Peyer's patch (tissue), 4 donors: ENCODE data around the gene NFIX. TPM values are rescaled to one million over a fixed set of nuclear protein-coding genes. Genes with fewer than 3 reads are reported as not detected.

Experiments used
- DNase-seq, 3 donors: peaks; one replicate each; pipeline ENCODE4 v3.0.0-alpha.2; 2017 to 2019
- H3K27ac ChIP-seq, 4 donors: fragments of 200-600 bp; sonication (generic); one replicate each; pipeline ENCODE4 v1.5.1; 2016 to 2019
- H3K27me3 ChIP-seq, 2 donors: fragments of 200-600 bp; sonication (generic); one replicate each; pipeline ENCODE4 v1.5.1; 2019
- H3K36me3 ChIP-seq, 3 donors: fragments of 200-600 bp; sonication (generic); one replicate each; pipeline ENCODE4 v1.5.1; 2016 to 2019
- H3K4me1 ChIP-seq, 4 donors: fragments of 200-600 bp; sonication (generic); one replicate each; pipeline ENCODE4 v1.5.1; 2016 to 2019
- H3K4me3 ChIP-seq, 4 donors: fragments of 200-600 bp; sonication (generic); 1 replicate in 3 of 4; 2 replicates in 1 of 4; pipeline ENCODE4 v1.5.1; 2016 to 2019; ENCODE audit warnings: mild to moderate bottlenecking in 1 of 4
- H3K9me3 ChIP-seq, 4 donors: fragments of 200-600 bp; sonication (generic); one replicate each; pipeline ENCODE4 v1.5.1; 2016 to 2019; ENCODE audit warnings: mild to moderate bottlenecking in 1 of 4
- POLR2A ChIP-seq, 2 donors: fragments of 450-650 bp; IDR thresholded peaks; one replicate each; pipeline ENCODE4 v1.5.1; 2017; ENCODE audit warnings: antibody characterized with exemption in 2 of 2, mild to moderate bottlenecking in 2 of 2, moderate library complexity in 2 of 2
- total RNA-seq, 4 donors: library from RNA; depleted of rRNA; stranded (reverse); fragments of >200 nt; gene quantifications; one replicate each; pipeline ENCODE4 v1.1.0, GENCODE V29; 2016
- TF ChIP-seq, protein P1 (sequence below), 6 experiments: fragments of 450-650 bp in 4 of 6; fragments of 200-600 bp in 2 of 6; sonication (generic) in 1 of 6; IDR thresholded peaks; one replicate each; pipeline ENCODE4 v1.5.1; 2017 to 2019; ENCODE audit warnings: antibody characterized with exemption in 6 of 6, mild to moderate bottlenecking in 3 of 6, moderate library complexity in 1 of 6

The NFIX gene
- total RNA-seq, 4 donors from 2014 or later, result 13.5 to 56.9 (median 40.0) TPM

DNA sequence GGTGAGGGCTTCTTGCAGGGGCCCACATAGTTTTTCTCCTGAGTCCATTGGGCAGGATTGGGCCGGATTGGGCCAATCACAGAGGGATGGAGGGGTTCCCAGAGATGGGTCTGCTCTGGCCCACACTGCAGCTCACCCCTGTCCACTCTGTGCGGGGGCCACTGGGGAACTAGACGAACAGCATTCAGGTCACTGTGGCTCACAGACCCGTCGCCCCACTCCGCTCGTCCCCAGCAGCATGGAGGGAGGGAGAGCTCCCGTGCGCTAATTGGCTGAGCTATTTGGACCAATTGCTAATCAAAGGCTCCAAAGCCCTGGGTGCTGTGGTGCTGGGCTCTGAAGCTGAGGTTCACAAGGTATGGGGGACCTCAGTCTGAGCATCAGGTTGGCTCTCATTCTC is 134.1 kb downstream of the NFIX start:
- no peak overlapping the region for H3K27ac ChIP-seq
- no peak for TF ChIP-seq POLR2A (IDR thresholded peaks at IDR 0.05)
- TF ChIP-seq, protein P1, sequence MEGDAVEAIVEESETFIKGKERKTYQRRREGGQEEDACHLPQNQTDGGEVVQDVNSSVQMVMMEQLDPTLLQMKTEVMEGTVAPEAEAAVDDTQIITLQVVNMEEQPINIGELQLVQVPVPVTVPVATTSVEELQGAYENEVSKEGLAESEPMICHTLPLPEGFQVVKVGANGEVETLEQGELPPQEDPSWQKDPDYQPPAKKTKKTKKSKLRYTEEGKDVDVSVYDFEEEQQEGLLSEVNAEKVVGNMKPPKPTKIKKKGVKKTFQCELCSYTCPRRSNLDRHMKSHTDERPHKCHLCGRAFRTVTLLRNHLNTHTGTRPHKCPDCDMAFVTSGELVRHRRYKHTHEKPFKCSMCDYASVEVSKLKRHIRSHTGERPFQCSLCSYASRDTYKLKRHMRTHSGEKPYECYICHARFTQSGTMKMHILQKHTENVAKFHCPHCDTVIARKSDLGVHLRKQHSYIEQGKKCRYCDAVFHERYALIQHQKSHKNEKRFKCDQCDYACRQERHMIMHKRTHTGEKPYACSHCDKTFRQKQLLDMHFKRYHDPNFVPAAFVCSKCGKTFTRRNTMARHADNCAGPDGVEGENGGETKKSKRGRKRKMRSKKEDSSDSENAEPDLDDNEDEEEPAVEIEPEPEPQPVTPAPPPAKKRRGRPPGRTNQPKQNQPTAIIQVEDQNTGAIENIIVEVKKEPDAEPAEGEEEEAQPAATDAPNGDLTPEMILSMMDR (IDR thresholded peaks at IDR 0.05), result no peak
- no peak overlapping the region for H3K4me3 ChIP-seq
- no peaks in the 10 kb centered on the region for H3K4me1 ChIP-seq
- H3K9me3 ChIP-seq, result no peaks in the 10 kb centered on the region
- no peak for DNase-seq
- no peaks in the 10 kb centered on the region for H3K27me3 ChIP-seq
- H3K36me3 ChIP-seq, result peaks cover 0 to 7% (median 0%) of the 10 kb centered on the region in 3 donors

DNA sequence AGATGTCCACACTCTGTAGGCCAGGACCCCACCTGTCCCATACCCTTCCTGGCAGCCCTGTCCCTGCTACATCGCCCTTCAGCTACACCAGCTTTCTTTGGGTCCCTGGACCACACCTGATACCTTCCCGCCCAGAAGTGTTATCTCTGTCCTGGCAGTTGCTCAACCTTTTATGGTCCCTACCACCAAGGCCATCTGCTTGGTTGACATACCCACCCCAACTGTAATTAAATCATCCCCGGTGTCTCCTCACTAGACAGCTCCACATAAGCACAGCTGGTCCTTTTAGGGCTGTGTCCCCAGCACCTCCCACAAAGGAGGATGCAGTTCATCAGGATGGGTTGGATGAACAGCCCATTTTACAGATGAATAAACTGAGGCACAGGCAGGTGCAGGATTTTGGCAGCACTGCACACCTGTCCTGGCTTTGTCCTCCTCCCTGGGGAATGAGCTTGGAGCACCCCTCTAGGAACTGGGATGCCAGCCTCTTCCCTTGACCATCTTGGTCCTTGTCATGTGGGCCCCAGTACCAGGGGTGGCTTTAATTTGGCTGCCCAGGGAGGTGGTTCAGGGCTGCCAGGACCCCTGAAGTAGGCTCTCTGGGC is 135.7 kb downstream of the NFIX start:
- Histone ChIP-seq H3K27me3 (no peaks in the 10 kb centered on the region), H3K9me3 (no peaks in the 10 kb centered on the region), H3K4me3 (no peak overlapping the region), H3K27ac (no peak overlapping the region), H3K36me3 (peaks cover 0 to 18% (median 0%) of the 10 kb centered on the region in 3 donors), H3K4me1 (no peaks in the 10 kb centered on the region)
- TF ChIP-seq, protein P1 (IDR thresholded peaks at IDR 0.05), result no peak
- no peak for TF ChIP-seq POLR2A (IDR thresholded peaks at IDR 0.05)
- no peak for DNase-seq

DNA sequence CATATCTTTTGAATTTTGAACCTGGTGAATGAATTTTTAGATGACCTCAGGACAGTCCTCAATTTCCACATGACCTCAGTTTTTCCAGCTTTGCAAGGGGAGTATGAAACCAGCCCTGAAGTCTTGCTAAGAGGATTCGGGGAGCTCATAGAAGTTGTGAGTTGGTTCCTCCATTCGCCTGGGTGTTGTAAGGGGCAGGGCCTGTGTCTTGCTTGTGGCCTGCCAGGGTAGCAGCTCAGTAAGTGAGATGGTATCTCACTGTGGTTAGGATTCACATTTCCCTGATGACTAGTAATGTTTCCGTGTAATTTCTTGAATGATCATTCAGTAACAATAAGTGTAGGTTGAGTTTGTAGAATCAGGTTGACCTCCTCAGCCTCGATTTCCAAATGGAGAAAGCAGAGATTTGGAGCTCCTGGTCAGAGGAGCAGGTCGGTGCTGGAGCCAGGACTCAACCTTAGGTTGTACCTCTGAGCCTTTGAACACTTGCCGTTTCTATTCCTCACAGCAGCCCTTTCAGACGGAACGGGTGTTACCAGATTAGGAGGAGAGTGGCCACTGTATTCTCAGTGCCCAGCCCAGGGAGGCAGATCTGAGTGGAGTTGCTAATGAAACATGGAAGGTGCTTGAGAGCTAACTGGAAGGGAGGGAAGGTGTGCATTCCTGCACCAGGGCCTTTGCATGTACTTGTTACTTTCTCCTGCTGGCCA is 137.4 kb downstream of the NFIX start:
- no peak overlapping the region for H3K4me3 ChIP-seq
- TF ChIP-seq, protein P1 (IDR thresholded peaks at IDR 0.05), result no peak
- TF ChIP-seq POLR2A (IDR thresholded peaks at IDR 0.05), result no peak
- H3K36me3 ChIP-seq, result peaks cover 0 to 28% (median 0%) of the 10 kb centered on the region in 3 donors
- no peaks in the 10 kb centered on the region for H3K4me1 ChIP-seq
- H3K9me3 ChIP-seq, result no peaks in the 10 kb centered on the region
- DNase-seq, result no peak
- no peak overlapping the region for H3K27ac ChIP-seq
- no peaks in the 10 kb centered on the region for H3K27me3 ChIP-seq

DNA sequence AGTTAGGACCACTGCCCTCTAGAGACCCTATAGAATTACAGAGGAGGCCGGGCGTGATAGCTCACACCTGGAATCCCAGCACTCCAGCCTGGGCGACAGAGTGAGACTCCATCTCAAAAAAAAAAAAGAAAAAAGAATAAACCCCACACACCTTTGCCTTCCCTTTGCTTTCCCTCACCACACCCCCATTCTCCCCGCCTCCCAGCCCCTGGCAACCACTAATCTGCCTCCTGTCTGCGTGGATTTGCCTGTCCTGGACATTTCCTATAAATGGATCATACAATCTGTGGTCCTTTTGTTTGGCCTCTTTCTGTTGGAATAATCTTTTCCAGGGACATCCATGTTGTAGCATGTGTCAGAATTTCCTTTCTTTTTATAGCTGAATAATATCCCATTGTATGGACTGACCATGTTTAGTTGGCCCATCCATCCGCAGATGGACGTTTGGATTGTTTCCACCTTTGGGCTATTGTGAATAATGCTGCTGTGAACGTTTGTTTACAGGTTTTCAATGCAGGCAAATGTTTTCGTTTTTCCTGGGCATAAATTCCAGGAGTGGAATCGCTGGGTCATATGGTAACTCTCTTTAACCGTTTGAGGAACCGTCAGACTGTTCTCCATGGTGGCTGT is 138.1 kb downstream of the NFIX start:
- no peak for DNase-seq
- Histone ChIP-seq H3K27ac (no peak overlapping the region), H3K36me3 (peaks cover 0 to 35% (median 0%) of the 10 kb centered on the region in 3 donors), H3K4me1 (no peaks in the 10 kb centered on the region), H3K9me3 (no peaks in the 10 kb centered on the region), H3K27me3 (no peaks in the 10 kb centered on the region), H3K4me3 (no peak overlapping the region)
- TF ChIP-seq POLR2A (IDR thresholded peaks at IDR 0.05), result no peak
- TF ChIP-seq, protein P1 (IDR thresholded peaks at IDR 0.05), result no peak

DNA sequence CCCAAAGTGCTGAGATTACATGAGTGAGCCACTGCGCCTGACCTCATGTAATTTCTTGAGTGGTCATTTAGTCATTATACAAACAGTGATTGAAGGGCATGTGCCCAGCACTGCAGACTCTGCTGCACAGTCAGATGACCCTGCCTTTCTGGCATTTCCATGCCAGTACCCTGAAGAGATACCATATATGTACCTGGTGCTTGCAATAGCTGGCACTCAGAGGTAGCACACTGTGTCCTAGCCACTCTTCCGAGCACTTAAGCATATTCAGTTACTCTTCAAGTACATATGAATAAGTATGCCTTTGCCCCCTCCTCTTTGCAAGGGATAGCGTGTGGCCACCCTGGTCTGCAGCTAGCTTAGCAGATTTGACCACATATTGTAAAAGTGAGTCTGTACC is 139.4 kb downstream of the NFIX start:
- Histone ChIP-seq H3K4me3 (no peak overlapping the region), H3K27ac (no peak overlapping the region), H3K9me3 (no peaks in the 10 kb centered on the region), H3K36me3 (peaks cover 0 to 46% (median 0%) of the 10 kb centered on the region in 3 donors), H3K4me1 (no peaks in the 10 kb centered on the region), H3K27me3 (no peaks in the 10 kb centered on the region)
- DNase-seq, result no peak
- TF ChIP-seq, protein P1 (IDR thresholded peaks at IDR 0.05), result no peak
- no peak for TF ChIP-seq POLR2A (IDR thresholded peaks at IDR 0.05)
